ENCODE measurements around the gene FRMD4A.

The FRMD4A gene

DNA sequence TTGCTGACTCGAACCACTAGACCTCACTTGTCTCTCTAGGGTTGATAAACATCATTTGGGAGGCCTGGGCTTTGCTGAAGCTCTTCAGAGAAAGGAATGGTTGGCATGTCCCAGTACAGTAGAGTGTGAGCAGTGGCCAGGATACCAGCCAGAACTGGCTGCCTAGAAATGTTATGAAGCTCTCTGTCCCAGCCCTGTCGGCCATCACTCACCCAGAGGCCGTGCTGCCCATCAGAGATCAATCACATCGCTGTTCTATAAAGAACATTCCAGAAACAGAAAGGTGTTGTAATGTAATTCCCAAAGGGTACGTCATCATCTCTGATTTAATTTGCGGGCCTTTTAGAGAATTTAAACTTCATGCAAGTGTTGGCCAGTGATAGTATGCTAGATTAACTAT is 632.5 kb downstream of the FRMD4A start:
- no peak for DNase-seq (ENCODE audit: low read depth)

DNA sequence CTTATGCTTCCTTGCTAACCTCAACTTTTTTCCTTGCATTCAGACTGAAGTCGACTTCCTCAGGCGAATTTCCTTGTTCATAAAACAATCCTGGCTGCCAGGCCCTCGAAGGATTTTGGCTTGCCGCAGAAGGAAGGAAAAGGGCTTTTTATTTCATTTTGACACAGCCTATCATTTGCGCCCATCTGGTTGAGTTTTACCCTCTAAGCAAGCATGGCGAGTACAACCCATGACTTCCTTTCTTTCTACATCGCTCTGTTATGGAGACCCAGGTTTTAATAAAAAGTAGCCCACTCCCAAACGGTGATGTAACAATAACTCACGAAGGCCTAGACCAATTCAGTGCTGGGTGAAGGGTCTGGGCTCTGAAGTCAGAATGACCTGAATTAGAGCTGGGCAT is 634.7 kb downstream of the FRMD4A start:
- no peak for DNase-seq (ENCODE audit: low read depth)

DNA sequence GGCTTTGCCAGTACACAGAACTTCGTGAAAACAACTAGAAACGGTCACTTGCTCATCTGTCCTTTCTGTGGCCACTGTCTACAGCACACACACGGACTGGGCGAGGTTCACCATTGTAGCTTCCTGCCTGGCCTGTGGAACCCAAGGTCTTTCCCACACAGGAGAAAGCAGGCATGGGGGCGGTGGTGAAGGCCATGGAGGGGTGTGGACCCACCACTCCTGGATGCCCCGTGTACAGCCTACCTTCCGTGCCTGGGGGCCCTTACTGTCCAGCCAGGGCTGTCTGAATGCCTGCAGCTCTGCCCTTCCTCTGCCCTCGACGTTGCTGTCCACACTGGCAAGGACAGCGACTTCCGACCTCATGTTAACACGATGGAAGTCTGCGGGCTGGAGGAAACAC is 635.1 kb downstream of the FRMD4A start:
- no peak for DNase-seq (ENCODE audit: low read depth)

DNA sequence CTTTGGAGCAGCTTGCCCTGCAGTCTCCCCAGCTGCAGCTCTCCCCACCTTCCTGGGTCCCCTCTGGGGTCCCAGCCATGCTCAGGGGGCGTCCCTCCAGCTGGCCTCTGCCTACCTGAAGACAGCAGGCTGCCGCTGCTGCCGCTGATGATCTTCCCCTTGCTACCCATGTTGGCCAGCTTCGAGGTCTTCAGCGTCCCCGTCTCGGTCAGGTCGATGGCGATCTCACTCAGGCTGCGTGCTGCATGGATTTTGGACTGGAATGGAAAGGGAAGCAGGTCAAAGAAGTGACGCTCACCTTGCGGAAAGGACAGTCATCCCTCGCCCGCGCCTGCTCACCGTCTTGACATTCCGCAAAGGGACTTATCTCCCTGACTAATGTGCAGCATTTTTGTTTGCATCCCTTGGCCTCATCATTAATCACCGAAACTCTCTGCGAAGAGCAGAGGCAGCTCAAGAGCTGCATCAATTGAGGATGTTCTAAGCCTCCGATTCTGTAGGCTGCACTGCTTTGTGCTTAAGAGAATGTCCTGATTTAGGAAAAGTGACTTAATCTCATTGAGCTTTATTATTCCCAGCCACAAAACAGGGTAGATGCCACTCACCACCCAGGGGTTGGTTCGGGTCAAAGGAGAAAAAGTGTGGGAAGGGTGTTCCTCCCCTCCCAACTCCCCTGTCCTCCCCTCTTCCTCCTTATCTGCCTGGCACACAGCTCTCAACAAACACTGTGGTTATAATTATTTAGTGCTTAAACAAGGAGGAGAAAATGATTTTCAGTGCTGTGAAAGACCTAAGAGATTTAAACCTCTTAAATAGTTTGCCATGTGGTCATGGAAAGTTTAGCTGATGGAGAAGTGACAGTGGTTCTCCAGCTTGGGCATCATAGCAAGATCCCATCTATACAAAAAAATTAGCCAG is 636.7 kb downstream of the FRMD4A start:
- no peak for DNase-seq (ENCODE audit: low read depth)

DNA sequence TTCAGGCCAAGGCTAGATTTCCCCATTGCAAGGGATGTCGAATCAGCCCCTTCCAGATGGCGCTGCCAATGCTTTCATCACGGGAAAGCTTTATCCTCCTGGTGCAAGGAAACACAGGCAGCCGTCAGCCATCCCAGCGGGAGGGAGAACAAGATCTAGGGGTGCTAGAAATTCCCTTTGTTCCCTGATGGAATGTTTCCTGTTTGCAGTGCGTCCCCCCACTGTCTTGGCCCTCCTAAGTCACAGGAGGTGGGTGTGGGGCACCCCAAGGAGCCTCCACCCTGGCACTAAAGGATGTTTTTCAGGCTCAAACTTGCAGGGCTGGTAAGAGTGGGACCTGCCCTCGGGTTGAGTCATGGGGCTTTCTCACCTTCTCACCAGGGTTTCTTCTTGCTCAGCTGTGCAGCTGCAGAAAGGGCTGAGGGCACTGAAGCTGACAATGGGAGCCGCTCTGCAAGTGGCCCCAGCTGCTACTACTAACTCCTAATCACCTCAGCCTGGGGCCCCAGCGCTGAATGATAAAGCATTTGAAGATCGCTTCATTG is 640.4 kb downstream of the FRMD4A start:
- DNase-seq (ENCODE audit: low read depth) = no peak

DNA sequence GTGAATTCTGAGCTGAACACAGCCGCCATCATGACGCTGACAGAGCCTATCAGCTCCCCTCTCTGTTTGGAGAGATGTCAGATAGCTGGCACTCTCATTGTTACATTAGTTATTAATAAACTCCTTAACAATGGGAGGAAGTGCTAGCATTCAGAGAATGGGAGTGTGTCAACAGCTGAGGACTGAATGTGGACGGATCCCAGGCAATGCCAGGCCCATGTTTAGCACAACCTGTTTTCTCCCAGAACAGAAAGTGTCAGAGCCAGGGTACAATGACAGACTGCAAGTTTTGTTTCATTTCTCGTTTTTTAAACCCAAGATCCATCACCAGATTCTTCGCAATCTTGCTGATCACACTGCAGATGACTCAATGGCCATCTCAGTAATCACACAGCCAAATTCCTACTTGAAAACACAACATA is 644.4 kb downstream of the FRMD4A start:
- no peak for DNase-seq (ENCODE audit: low read depth)

DNA sequence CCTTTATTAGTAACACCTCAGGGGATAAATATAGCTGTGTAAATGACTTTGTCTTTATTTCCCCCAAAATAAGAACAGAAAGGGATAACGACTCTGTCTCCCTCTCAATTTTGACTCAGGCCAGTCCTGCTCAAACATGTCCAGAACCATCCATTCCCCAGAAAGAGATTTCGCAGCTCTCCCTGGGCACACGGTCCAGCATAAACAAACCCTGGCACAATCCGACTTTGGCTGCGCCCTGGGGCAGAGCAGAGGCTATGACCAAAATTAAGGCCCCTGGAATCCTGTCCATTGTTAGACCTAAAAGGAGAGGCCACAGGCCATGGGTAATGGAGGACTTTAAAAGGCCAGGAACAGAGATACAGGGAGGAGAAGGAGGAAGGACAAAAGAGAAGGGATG is 644.8 kb downstream of the FRMD4A start:
- DNase-seq (ENCODE audit: low read depth) = no peak

DNA sequence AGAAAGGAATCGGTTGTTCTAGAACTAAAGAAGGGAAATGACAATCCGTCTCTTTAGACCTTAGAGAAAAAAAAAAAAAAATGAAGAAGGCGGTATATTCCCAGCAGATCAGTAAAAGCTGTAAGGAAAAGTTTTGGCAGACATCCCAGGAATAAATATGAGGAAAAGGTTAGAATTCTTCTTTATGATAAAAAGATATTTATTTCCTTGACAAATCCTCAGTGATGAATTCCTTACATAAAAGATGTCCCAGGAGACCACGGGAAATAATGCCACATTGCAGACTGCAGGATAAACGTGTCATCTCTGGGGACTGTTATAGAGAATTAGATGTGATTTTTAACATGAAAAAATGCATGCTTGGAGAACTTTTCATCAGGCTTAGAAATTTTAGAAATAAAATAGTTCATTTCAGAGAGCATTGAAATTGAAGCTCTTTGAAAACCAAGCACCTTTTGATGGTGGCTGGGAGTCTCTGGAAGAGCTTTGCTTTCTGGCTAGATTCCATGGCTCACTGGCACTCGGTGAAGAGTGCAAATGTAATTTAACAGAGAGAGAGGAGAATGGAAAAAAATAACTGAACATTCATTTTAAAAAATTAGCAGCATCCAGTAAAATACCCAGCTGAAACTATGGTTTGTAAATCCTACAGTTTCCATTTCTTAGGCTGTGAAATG is 645.8 kb downstream of the FRMD4A start:
- no peak for DNase-seq (ENCODE audit: low read depth)

DNA sequence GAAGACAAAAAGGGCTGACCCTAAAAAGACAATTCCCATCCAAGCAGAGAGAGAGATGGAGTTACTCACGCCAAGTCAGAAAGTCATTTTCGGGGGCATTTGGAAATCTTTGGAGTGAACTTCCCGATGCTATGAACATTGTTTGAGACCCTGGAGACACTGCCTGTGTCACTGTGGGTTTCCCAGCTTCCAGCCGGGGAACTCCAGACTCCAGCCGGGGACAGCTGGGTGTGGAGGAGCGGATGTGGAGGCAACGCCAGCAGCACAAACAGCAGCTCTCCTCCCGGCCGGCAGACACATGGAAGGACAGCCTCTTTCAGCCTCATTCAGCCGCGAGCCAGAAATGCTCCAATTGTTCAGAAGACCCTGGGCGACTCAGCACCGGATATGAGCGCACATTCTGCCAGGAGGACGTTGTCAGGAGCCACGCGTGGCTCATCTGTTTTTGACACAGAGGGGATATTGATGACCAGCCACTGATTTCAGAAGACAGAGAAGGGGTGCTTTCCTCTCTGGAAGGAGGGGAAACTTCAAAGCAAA is 646.4 kb downstream of the FRMD4A start:
- no peak for DNase-seq (ENCODE audit: low read depth)

DNA sequence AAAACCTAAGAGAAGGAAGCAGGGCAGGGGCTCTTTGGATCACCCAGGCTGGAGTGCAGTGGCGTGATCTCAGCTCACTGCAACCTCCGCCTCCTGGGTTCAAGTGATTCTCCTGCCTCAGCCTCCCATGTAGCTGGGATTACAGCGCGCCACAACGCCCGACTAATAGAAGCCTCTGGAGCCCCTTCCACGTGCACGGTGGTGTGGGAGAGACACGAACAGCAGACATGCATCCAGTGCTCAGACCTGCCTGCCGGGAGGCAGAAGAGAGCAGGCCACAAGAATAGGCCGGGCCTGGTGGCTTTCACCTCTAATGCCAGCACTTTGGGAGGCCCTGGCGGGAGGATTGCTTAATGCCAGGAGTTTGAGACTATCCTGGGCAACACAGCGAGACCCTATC is 647.7 kb downstream of the FRMD4A start:
- no peak for DNase-seq (ENCODE audit: low read depth)

DNA sequence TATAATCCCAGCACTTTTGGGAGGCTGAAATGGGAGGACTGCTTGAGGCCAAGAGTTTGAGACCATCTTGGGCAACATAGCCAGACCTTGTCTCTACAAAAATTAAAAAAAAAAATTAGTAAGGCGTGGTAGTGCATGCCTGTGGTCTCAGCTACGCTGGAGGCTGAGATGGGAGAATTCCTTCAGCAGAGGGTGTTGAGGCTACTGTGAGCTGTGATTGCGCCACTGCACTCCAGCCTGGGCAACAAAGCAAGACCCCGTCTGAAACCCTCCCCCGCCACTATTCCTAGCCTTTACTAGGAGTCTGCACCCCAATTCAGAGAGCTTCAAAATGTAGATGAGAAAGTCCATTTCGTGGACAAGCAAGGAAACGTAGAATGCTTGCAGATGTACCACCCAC is 648.8 kb downstream of the FRMD4A start:
- no peak for DNase-seq (ENCODE audit: low read depth)

DNA sequence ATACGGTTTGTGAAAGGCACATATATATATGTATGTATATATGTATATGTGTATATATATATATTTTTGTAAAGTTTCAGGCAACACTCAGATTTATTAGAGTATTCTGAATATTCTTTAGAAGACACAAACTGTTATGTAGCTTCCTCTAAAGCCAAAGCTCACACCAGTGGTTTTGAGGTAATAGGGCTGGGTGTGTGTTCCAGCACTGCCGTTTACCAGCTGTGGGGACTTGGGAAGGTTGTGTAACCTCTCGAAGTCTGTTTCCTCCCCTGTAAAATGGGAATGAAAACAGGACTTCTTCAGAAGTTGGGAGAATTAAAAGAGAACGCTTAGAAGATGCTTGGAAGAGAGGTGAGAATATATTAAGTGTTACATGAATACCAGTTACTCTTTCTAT is 649.2 kb downstream of the FRMD4A start:
- no peak for DNase-seq (ENCODE audit: low read depth)

DNA sequence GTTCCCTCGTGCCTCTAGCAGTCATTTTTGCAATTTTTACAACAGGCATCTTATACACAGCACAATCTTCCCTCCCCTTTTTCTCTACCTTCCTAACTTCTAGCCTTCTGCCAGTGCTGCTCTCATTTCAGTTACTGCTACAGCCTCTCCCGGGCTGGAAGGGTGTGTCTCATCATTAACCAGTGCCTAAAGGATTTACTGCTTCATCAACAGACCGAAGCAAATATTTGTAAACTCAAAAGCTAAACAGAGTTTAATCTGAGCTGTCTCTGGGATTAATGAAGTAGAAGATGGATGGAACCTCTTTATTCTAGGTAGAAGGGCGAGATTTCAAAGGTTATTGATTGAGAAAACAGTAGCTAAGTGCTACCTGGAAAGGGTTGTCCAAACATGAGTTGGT is 649.6 kb downstream of the FRMD4A start:
- no peak for DNase-seq (ENCODE audit: low read depth)

DNA sequence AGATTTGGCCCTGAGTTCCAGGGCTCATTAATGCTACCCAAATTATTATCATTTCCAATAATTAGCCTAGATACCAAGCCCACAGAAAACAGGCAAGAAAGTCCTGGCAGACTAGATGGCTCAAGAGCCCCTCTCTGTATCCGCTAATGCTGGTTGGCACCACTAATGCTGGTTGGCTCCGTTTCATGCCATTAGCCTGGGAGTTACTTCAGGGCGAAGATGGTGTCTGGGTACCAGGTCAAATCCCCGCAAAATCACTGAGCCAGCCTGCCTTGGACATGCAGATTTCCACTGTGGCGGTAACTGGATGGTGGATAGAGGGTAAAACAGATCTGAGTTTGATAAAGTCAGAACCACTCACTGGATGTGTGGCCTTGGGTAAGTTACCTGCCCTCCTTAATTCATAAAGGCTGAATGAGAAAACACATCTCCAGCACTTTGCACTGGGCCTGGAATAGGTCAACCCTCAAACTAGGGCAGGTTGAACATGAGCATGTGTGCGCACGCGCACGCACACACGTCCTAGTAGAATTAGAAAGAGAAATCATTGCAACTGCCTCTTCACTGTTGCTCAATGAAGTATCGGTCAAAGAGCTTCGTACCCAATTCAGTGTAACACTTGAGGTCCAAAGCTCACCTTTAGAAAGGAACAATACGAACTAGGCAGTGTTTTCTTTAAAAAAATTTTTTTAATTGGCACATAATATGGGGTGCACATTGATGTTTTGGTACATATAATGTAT is 652.5 kb downstream of the FRMD4A start:
- no peak for DNase-seq (ENCODE audit: low read depth)

DNA sequence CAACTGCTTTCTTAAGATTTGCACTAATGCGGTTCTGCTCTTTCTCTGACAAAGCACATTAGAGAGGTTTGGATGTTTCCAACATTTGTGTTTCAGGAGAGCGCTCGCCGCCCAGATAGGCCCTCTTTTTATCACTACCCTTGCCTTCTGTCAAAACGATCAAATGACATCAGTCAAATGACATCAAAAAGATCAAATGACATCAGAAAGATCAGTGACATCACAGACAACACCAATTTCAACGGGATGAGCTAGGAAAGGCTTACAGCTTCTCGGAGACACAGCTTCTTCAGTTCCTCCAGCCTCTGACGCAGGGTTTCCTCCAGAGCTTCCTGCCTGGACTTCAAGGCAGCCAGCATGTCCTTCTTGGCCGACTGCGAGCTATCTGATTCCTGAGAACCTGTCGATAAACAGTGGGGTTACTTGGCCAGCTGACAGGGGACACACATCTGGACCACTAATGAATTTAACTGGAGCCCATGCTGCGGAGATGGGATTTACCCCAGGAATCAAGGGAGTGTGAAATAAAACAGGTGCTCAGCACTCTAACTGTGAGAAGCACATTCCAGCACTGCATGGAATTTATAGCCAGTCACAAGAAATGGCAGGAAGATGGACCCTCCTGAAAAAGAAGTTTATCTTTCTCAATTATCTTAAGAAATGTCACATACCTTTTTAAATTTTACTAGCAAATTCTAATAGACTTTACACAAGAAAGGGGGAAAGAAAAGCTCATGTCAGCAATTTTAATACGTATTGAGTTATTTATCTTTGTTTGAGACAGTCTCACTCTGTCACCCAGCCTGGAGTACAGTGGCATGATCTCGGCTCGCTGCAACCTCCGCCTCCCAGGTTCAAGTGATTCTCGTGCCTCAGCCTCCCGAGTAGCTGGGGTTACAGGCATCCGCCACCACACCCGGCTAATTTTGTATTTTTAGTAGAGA is 655.8 kb downstream of the FRMD4A start:
- DNase-seq (ENCODE audit: low read depth) = no peak

DNA sequence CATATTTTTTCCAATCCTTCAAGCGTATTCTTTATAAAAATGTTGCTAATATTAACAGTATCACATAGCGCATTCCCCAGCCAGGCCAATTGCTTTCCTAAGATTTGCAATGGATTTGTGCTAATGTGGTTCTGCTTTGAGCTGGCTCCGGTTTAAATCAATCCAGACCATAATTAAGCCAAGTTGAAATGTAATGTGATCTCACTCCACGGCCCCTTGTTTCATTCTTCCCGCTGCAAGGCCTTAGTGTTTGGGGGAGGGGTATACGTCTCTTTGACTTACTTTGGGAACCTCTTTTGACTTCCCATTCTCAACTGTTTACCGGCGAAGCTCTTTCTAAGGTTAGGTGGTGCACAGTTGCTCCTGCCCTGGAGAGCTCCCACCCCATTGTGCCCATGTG is 657.6 kb downstream of the FRMD4A start:
- DNase-seq (ENCODE audit: low read depth) = no peak

DNA sequence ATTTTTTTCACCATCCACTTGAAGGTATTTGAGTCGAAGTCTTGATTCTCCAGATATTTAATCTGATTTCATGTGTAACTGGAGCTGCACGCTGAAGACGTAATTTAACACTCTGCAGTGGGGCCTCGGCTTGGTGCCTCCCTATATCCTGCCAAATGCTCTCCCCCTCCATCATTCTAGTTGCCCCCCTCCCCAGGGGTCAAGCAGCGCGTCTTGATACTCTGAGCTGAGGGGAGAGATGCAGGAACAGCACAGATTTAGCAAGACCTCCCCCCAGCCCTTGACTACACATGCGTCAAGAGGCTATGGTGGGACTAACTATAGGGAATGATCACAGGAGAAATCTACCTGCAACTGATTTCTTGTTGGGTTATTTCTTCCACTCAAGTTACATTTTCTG is 658.2 kb downstream of the FRMD4A start:
- no peak for DNase-seq (ENCODE audit: low read depth)

DNA sequence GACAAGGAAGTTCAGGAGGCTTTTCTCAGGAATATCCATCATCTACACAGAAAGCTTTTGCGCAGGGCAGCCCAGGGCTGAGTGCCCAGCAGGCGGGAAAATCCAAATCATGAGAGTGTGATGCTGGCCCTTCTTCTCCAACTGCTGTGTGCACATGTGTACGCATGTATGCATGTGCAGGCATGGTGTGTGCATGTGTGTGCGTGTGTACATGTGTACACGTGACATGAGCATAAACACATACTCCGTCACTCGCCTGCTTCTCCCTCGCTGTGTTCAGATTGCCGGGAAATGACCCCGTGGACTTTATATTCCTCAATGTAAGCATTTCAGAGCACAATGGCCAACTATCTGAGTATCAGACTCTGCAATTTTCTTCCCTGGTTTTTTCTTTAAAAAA is 658.8 kb downstream of the FRMD4A start:
- DNase-seq (ENCODE audit: low read depth) = no peak

DNA sequence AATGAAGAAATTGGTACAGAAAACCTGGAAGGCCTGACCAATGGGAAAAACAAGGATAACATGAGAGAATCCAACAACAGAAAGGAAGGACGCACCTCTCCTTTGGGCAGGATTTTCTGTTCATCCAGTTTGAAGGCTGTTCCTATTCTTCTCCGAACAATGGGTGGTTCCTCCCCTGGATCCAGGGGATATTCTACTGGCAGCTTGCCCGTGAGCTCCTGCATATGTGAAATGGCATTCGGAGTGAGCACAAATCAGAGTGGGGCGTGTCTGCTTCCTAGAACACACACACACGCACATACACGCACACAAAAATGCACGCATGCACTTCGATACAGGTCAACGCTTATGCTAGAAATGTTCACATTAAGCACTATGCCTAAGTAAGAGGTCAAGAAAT is 660.4 kb downstream of the FRMD4A start:
- no peak for DNase-seq (ENCODE audit: low read depth)

DNA sequence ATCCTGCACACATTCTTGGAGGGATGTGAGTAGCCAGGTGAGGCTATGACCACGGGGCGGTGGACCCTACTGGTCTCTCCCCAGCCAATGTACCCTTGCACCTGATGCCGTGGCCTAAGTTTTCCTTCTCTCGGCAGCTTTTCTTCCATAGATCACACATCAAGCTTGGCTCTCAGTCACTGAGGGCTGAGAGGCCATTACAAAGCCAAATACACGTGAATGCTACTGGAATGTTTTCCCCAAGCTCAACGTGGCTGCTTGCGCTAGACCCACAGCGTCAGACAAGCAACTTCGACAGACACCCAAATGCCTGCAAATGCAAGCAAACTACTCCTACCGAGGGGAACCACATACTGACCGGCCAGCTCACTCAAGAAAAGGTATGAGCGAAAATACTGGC is 660.8 kb downstream of the FRMD4A start:
- no peak for DNase-seq (ENCODE audit: low read depth)

DNA sequence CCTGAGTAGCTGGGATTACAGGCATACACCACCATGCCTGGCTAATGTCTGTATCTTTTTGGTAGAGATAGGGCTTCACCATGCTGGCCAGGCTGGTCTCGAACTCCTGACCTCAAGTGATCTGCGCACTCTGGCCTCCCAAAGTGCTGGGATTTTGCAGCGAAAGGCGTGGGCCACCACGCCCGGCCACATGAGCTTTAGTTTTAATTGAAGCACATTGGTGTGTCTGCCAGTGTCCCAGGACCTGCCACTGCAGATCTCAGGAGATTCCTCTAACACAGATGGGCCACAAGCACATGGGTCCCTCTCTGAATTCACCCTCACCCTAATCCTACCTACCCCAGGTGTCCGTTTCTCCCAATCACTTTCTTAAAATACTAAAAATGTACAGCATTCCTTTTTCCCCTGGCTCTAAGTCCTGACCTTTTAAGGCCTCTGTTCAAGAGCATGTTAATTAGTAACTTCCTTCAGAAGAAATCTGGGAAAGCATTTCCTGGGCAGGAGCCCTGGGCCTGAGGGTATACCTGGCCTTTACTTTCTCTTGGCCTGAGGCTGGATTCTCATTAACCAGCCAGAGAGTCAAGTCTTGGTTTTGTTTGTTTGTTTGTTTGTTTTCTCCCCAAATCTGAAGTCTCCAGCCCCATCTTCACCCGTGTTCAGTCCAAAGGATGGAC is 661.4 kb downstream of the FRMD4A start:
- no peak for DNase-seq (ENCODE audit: low read depth)

All from stimulated activated CD8-positive, alpha-beta memory T cell treated with anti-CD3 and anti-CD28 coated beads, Interleukin-12 subunit alpha, Interleukin-12 subunit beta, amount 100 ng/mL, for 4 hours (primary cell).